Lung (tissue), 12 donors: ENCODE measurements around the gene RACK1. TPM values are rescaled to one million over a fixed set of nuclear protein-coding genes. Genes with fewer than 3 reads are reported as not detected.
"Not testable (repeated sequence)": the region's sequence is repeated elsewhere in the genome, so short reads cannot be mapped to it uniquely, and the experiment has no call there.

Source experiments
- ATAC-seq: fragments of 200-7000 bp; cut with Tn5 transposase; one replicate; pipeline ENCODE4 v1.9.1; 2020; ENCODE audit warnings: moderate number of reproducible peaks; ENCODE audit not compliant: insufficient read depth, low FRiP score
- DNase-seq, 3 donors: peaks; one replicate each; pipeline ENCODE4 v3.0.0-alpha.2; 2013 to 2017
- H3K27ac ChIP-seq, 2 donors: one replicate each; pipeline ENCODE4 v1.5.1; 2013; ENCODE audit warnings: mild to moderate bottlenecking in 2 of 2, moderate library complexity in 2 of 2, control low read depth in 1 of 2, inconsistent platforms in 1 of 2, low read depth in 1 of 2, low read length in 1 of 2
- H3K27me3 ChIP-seq, 3 donors: one replicate each; pipeline ENCODE4 v1.5.1; 2013; ENCODE audit warnings: low read length in 2 of 3; ENCODE audit not compliant: control insufficient read depth in 3 of 3, insufficient read depth in 3 of 3
- H3K36me3 ChIP-seq, 4 donors: one replicate each; pipeline ENCODE4 v1.5.1; 2013; ENCODE audit warnings: low read length in 4 of 4, mild to moderate bottlenecking in 1 of 4, moderate library complexity in 1 of 4; ENCODE audit not compliant: control insufficient read depth in 4 of 4, insufficient read depth in 4 of 4
- H3K4me1 ChIP-seq, 5 donors: one replicate each; pipeline ENCODE4 v1.5.1; 2013; ENCODE audit warnings: low read length in 5 of 5, mild to moderate bottlenecking in 2 of 5, moderate library complexity in 1 of 5; ENCODE audit not compliant: control insufficient read depth in 5 of 5, insufficient read depth in 5 of 5
- H3K4me3 ChIP-seq: one replicate; pipeline ENCODE4 v1.5.1; 2013; ENCODE audit warnings: mild to moderate bottlenecking, control low read depth, moderate library complexity
- H3K9ac ChIP-seq, 2 donors: one replicate each; pipeline ENCODE4 v1.5.1; 2013; ENCODE audit warnings: low read length in 2 of 2, control low read depth in 1 of 2; ENCODE audit not compliant: insufficient read depth in 1 of 2
- H3K9me3 ChIP-seq, 4 donors: one replicate each; pipeline ENCODE4 v1.5.1; 2013; ENCODE audit warnings: low read length in 3 of 4, mild to moderate bottlenecking in 1 of 4, moderate library complexity in 1 of 4; ENCODE audit not compliant: control insufficient read depth in 4 of 4, insufficient read depth in 3 of 4
- WGBS, 2 donors: extraction: QIAGEN DNeasy Blood & Tissue Kit; methylation state at CpG; one replicate each; pipeline ENCODE4 v1.1.7; 2013; 5-methylcytosine and 5-hydroxymethylcytosine counted together
- polyA plus RNA-seq, 2 donors: library from polyadenylated mRNA; stranded (reverse); fragments of 200-250 nt; gene quantifications; one replicate each; pipeline ENCODE4 v1.2.1, GENCODE V29; 2013
- total RNA-seq, 2 donors: library from RNA; depleted of rRNA in 1 of 2; stranded (reverse); fragments of >200 nt in 1 of 2; gene quantifications; one replicate each; pipeline ENCODE4 v1.2.1, GENCODE V29; 2014 to 2021
- TF ChIP-seq, protein P1 (sequence below): IDR thresholded peaks from 2 replicates; pipeline ENCODE4 v1.5.1; 2012; ENCODE audit warnings: mild to moderate bottlenecking; ENCODE audit errors: control extremely low read depth, extremely low read depth
- donor health status: control.
- donor health status: control.
- donor health status: Bipolar disorder and iron deficiency.
- donor health status: healthy.
- donor health status: DM: yes; HTN: yes; CAD: no.

Gene RACK1
- total and polyA plus RNA-seq, 4 donors = 1,254 to 2,994 (median 1,939) TPM

DNA sequence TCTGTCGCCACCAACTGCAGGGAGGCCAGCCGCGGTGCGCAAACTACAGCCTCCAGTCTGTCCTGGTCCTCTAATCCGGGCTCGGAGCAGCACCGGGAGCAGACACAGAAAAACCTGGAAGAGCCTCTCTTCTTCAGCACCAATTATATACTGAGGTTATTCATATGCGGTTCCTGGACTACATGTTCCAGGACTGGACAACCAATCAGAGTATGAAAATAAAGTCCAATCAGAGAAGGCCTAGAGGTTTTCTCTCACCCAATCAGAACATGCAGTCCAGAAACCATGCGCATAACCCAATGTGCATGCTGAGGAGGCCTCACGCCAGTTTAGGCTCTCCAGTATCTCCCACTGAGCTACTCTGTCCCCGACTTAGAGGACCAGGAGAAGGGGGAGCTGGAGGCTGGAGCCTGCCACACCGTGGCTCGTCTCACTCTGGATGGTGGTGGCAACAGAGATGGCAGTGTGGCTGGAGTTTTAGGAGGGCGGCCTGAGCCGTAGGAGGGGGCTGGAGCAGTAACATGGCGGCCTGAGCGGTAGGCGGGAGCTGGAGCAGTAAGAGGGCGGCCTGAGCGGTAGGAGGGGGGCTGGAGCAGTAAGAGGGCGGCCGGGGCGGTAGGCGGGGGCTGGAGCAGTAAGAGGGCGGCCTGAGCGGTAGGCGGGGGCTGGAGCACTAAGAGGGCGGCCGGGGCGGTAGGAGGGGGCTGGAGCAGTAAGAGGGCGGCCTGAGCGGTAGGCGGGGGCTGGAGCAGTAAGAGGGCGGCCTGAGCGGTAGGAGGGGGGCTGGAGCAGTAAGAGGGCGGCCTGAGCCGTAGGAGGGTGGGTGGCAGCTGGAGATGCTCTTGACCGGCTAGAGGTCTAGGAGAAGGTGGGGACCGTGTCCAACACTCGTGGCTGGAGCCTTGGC, 37.6 kb upstream of the RACK1 start:
- Histone ChIP-seq H3K9ac (no peak overlapping the region), H3K27ac (no peak overlapping the region), H3K27me3 (no peaks in the 10 kb centered on the region), H3K4me1 (no peaks in the 10 kb centered on the region), H3K36me3 (no peaks in the 10 kb centered on the region), H3K4me3 (no peak overlapping the region), H3K9me3 (no peaks in the 10 kb centered on the region)
- ATAC-seq (no peak), DNase-seq (no peak)
- WGBS, 2 donors = 92 to 95% methylated on average over 38 to 40 of the region's 40 CpGs
- TF ChIP-seq, protein P1, sequence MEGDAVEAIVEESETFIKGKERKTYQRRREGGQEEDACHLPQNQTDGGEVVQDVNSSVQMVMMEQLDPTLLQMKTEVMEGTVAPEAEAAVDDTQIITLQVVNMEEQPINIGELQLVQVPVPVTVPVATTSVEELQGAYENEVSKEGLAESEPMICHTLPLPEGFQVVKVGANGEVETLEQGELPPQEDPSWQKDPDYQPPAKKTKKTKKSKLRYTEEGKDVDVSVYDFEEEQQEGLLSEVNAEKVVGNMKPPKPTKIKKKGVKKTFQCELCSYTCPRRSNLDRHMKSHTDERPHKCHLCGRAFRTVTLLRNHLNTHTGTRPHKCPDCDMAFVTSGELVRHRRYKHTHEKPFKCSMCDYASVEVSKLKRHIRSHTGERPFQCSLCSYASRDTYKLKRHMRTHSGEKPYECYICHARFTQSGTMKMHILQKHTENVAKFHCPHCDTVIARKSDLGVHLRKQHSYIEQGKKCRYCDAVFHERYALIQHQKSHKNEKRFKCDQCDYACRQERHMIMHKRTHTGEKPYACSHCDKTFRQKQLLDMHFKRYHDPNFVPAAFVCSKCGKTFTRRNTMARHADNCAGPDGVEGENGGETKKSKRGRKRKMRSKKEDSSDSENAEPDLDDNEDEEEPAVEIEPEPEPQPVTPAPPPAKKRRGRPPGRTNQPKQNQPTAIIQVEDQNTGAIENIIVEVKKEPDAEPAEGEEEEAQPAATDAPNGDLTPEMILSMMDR = no peak

DNA sequence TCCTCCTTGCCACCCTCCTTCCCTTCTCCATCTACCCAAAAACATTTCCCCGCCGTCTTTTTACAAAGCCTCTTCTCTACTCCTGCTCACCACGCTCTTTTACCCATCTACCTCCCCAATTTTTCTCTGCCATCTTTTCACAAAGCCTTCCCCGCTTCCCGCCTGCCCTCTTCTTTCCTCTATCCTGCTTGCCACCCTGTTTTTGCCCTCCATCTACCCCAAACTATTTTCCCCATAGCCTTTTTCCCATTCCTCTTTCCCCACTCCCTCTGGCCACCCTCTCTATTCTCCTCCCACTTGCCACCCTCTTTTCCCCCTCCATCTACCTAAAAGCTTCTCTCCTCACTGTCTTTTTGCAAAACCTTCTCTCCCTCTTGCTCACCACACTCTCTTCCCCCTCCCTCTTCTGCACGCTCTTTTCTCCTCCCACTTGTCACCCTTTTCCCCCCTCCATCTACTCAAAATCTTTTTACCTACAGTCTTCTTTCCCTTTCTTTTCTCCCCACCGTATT, 36.6 kb upstream of the RACK1 start:
- Histone ChIP-seq H3K27ac (no peak overlapping the region), H3K36me3 (no peaks in the 10 kb centered on the region), H3K9ac (no peak overlapping the region), H3K27me3 (no peaks in the 10 kb centered on the region), H3K4me1 (no peaks in the 10 kb centered on the region), H3K4me3 (no peak overlapping the region), H3K9me3 (no peaks in the 10 kb centered on the region)
- DNase-seq (no peak), ATAC-seq (no peak)
- WGBS, 2 donors = 90 to 93% methylated on average over 7 of the region's 7 CpGs
- TF ChIP-seq, protein P1 = no peak

DNA sequence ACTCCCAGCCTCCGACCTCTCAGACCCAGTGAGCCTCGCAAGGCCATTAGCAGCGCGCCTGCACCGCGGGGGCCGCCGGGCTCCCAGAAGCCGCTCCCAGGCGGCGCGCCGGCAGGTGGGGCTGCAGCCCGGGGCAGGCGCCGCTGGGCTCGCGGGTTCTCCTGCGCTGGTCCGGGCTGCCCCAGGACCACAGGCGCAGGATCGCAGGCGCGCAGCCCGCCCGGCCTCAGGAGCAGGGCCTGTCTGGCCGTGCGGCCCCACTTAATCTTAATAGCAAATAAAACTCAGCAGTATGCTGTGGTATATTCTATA, 29.7 kb upstream of the RACK1 start:
- not testable (repeated sequence) for H3K9me3 ChIP-seq, ATAC-seq, H3K27me3 ChIP-seq, H3K9ac ChIP-seq, H3K4me1 ChIP-seq, H3K27ac ChIP-seq, H3K36me3 ChIP-seq, H3K4me3 ChIP-seq
- WGBS, 2 donors = 27 to 39% methylated on average over 27 to 28 of the region's 28 CpGs
- peak in 1 of 3 donors; percentile 11 for DNase-seq

GRCh38 chr5:181271081-181271480, 27.4 kb upstream of the RACK1 start:
- H3K27me3 ChIP-seq = no peaks in the 10 kb centered on the region

GRCh38 chr5:181267907-181268306, 24.2 kb upstream of the RACK1 start:
- H3K4me3 ChIP-seq = not testable (repeated sequence)

More at GRCh38 chr5:181271081-181271480, 27.4 kb upstream of the RACK1 start:
- no peak for ATAC-seq
- Histone ChIP-seq H3K9me3 (peaks cover 0 to 2% (median 0%) of the 10 kb centered on the region in 4 donors), H3K4me1 (no peaks in the 10 kb centered on the region), H3K27ac (no peak overlapping the region), H3K9ac (no peak overlapping the region), H3K4me3 (no peak overlapping the region), H3K36me3 (no peaks in the 10 kb centered on the region)
- no peak for DNase-seq
- 92 to 95% methylated on average over 3 of the region's 3 CpGs for WGBS, 2 donors
- TF ChIP-seq, protein P1 = no peak

GRCh38 chr5:181267291-181267904, 23.7 kb upstream of the RACK1 start:
- not testable (repeated sequence) for H3K9ac ChIP-seq, DNase-seq, H3K36me3 ChIP-seq, H3K4me3 ChIP-seq, H3K9me3 ChIP-seq, ATAC-seq, H3K27me3 ChIP-seq, H3K27ac ChIP-seq, H3K4me1 ChIP-seq
- 52 to 71% methylated on average over 8 of the region's 8 CpGs for WGBS, 2 donors

More at GRCh38 chr5:181267907-181268306, 24.2 kb upstream of the RACK1 start:
- 90 to 91% methylated on average over 12 of the region's 12 CpGs for WGBS, 2 donors
- H3K27me3 ChIP-seq, ATAC-seq, H3K4me1 ChIP-seq, H3K9ac ChIP-seq, H3K27ac ChIP-seq, H3K9me3 ChIP-seq, DNase-seq, H3K36me3 ChIP-seq: not testable (repeated sequence)
